T-helper 1 cell treated with Interleukin-12 subunit alpha and Interleukin-12 subunit beta and Interleukin-4 antibody, amounts not matched to agents 30 ng/mL and 1 ng/mL, for 36 hours (primary cell): ENCODE data around the gene USP34. TPM values are rescaled to one million over a fixed set of nuclear protein-coding genes. Genes with fewer than 3 reads are reported as not detected.

Experiments
- intact Hi-C: fragments of 100-400 bp; cut with micrococcal nuclease; formaldehyde crosslinking; loops from one replicate; pipeline ENCODE4 v1.15.1; 2024
- total RNA-seq: library from RNA; stranded (reverse); gene quantifications from 2 replicates; pipeline ENCODE4 v1.2.3, GENCODE V29; 2022

The USP34 gene
- total RNA-seq, 1 donor from 2014 or later: 117 TPM

- intact Hi-C loops: no loop called here
Measured at GRCh38 chr2:61162721-61163120, 308.2 kb downstream of the USP34 start.

GRCh38 chr2:61161888-61162287 is 309.0 kb downstream of the USP34 start, which contains the start of gene C2orf74:
C2orf74 (plus strand) TSS chr2:61162188; CDS start chr2:61162515, 327 bp downstream.
- intact Hi-C loops: no loop called here

GRCh38 chr2:61158356-61158955 is 312.4 kb downstream of the USP34 start:
- intact Hi-C loops: no loop called here

DNA sequence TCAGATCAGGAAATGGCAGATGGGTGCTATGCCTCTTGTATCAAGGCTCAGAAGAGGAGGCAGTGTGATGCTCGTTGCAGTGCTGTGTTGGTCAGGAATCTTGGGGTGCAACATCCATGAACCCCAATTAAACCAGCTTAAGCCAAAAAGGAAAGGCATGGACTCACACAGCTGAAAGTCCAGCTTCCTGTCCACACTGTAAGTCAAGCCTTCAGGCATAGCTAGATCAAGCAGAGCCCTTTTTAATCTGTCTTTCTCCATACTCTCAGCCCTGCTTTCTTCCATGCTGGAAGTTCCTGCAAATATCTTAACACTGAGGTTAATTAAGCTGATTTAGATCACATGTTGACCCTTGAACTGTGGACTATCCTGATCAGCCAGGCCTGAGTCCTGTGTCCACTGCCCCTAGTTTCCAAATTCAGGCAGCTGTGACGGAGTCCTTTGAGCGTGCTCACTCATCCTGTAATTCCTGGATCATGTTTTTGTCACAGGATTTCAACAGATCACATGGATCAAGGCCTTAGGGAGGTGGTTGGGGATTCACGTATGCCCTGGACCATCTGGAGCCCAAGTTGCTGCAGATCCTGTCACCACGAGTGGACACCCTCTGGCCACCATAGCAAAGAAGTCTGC is 313.4 kb downstream of the USP34 start:
- intact Hi-C loops: no loop called here

DNA sequence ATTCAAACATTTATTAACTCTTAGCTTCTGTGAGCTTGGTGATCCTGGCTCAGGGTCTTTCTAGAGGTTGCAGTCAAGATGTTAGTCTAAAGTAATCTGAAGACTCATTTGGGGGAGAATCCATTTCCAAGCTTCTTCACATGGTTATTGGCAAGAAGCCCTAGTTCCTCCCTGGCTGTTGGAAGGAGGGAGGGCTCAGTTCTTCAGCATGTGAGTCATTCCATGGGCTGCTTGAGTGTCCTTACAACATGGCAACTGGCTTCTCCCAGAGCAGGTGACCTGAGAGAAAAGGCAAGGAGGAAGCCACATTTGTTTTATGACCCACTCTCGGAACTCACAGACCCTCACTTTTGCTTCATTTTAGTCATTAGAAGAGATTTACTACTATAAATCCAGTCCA is 319.5 kb downstream of the USP34 start:
- intact Hi-C loops: no loop called here

- intact Hi-C loops: loop anchor here (10.0 kb wide), 2 partner anchors 546 to 1046 kb away; partner anchors contain the start of gene B3GNT2
Measured at GRCh38 chr2:61149074-61149473, 321.8 kb downstream of the USP34 start.

DNA sequence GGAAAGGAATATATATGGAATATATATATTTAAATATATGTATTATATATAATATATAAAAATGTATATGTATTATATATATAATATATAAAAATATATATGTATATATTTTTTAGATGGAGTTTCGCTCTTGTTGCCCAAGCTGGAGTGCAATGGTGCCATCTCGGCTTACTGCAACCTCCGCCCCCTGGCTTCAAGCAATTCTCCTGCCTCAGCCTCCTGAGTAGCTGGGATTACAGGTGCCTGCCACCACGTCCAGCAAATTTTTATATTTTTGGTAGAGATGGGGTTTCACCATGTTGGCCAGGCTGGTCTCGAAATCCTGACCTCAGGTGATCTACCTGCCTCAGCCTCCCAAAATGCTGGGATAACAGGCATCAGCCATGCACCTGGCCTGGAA is 322.8 kb downstream of the USP34 start:
- intact Hi-C loops: loop anchor here (10.0 kb wide), 2 partner anchors 547 to 1047 kb away; partner anchors contain the start of gene B3GNT2

DNA sequence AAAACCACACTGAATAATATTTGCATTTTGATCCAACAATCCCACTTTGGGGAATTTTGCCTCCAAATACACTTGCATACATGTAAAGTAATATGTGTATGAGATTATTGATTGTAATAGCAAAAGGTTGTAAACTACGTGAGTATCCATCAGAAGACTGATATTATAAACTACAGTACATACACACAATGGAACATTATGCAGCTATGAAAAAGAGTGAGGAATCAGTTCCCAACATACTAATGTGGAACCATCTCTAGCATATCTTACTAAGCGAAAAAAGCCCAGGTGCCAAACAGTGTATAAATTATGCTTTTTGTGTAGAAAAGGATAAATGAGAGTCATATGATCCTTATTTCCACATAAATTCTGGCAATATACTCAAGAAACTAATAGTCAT is 324.9 kb downstream of the USP34 start:
- intact Hi-C loops: loop anchor here (1.0 to 10.0 kb wide), 10 partner anchors 31 to 1049 kb away; partner anchors contain the start of genes B3GNT2, FAM161A, PAPOLG and PEX13

DNA sequence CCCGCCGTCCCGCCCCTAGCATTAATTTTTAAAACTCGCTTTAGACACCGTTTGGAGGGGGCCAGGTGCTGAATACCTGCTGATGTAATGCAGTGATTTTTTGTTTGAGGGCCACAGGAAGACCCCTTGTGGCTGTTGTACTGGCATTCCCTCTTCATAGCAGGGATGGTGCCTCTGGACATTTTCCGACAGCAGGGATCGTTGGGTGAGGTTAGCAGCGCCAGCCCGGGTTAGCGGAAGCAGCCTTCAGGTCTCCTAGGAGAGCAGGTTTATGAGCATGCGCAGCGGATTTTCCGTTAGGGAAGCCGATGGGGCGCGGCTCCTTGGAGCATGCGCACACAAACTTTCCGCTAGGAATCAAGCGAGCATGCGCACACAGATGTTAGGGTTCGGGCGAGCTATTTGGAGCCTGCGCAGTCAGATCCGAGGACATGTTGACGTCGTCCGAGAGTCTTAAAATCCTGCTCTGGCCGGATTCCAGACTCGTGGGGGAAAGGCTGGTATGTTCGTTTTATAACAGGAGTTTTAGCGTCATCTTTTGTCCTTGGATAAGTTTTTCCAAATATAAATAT is 326.1 kb downstream of the USP34 start:
- intact Hi-C loops: loop anchor here (1.0 to 10.0 kb wide), 10 partner anchors 33 to 1050 kb away; partner anchors contain the start of genes B3GNT2, FAM161A, PAPOLG and PEX13

GRCh38 chr2:61141151-61141550 is 329.7 kb downstream of the USP34 start:
- intact Hi-C loops: loop anchor here (10.0 kb wide), 2 partner anchors 554 to 1054 kb away; partner anchors contain the start of gene B3GNT2

DNA sequence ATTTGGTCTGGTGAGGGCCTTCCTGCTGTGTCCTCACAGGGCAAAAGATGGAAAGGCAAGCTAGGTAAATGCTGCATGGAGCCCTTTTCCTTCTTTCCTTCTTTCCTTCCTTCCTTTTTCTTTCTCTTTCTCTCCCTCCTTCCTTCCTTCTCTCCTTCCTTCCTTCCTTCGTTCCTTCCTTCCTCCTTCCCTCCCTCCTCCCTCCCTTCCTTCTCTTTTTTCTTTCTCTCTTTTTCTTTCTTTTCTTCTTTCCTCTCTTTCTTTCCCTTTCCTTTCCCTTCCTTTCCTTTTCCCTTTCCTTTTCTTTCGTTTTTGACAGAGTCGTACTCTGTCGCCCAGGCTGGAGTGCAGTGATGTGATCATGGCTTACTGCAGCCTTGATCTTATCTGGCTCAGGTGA is 332.0 kb downstream of the USP34 start:
- intact Hi-C loops: no loop called here

Other genes with a start within 250 kb of the USP34 start
- gene XPO1, start 67.3 kb upstream of the USP34 start, total RNA-seq: 179 and 191 TPM in 2 replicates